A549 (cell line): ENCODE data around the gene SPNS2. TPM values are rescaled to one million over a fixed set of nuclear protein-coding genes. Genes with fewer than 3 reads are reported as not detected.

ENCODE experiments used
- ATAC-seq, 2 experiments: fragments of 200-7000 bp in 1 of 2; fragments of >200 bp in 1 of 2; cut with Nextera tagmentation in 1 of 2; cut with Tn5 transposase in 1 of 2; 3 replicates each; pipeline versions ENCODE4 v1.8.0 to v1.9.1; 2018 to 2020; ENCODE audit warnings: mild to moderate bottlenecking in 1 of 2, moderate library complexity in 1 of 2
- CTCF ChIA-PET: fragments of 300-600 bp; sonication (Branson Sonifier 250); formaldehyde crosslinking; extraction: SDS; loops from one replicate; lab custom pipeline; 2021; ENCODE audit warnings: antibody characterized with exemption, inconsistent platforms; lab: Yijun Ruan, JAX
- POLR2A ChIA-PET: fragments of 350-600 bp; formaldehyde crosslinking; extraction: SDS; loops from one replicate; lab custom pipeline; 2021; ENCODE audit warnings: antibody characterized with exemption, inconsistent platforms; lab: Yijun Ruan, JAX
- DNase-seq, 2 experiments: peaks; one replicate each; pipeline versions ENCODE4 v3.0.0 to v3.0.0-alpha.2; 2011 to 2016; ENCODE audit warnings: low read depth in 1 of 2, low spot score in 1 of 2
- FAIRE-seq: peaks from 2 replicates; lab custom pipeline; 2011; peaks lifted over from hg19 to GRCh38; lab: Jason Lieb, UNC
- H3K27ac ChIP-seq, 2 experiments: fragments of >200 bp; sonication (Bioruptor Twin); formaldehyde crosslinking; 3 replicates each; pipeline ENCODE4 v1.5.1; 2016 to 2017
- H3K4me1 ChIP-seq: fragments of >200 bp; sonication (Bioruptor Twin); formaldehyde crosslinking; 3 replicates; pipeline ENCODE4 v1.6.1; 2016
- H3K4me2 ChIP-seq: fragments of >200 bp; sonication (Bioruptor Twin); formaldehyde crosslinking; 3 replicates; pipeline ENCODE4 v1.6.1; 2016
- H3K4me3 ChIP-seq: fragments of >200 bp; sonication (Bioruptor Twin); formaldehyde crosslinking; 3 replicates; pipeline ENCODE4 v1.5.1; 2016
- H3K9me3 ChIP-seq: fragments of >200 bp; sonication (Bioruptor Twin); formaldehyde crosslinking; 3 replicates; pipeline ENCODE4 v1.6.1; 2016
- CHD2 ChIP-seq: fragments of 150-350 bp; IDR thresholded peaks from 2 replicates; pipeline ENCODE4 v1.6.1; 2014; ENCODE audit warnings: low read length; ENCODE audit not compliant: partially characterized antibody
- EHMT2 ChIP-seq: fragments of 200-600 bp; sonication (generic); IDR thresholded peaks from 2 replicates; pipeline ENCODE4 v1.6.1; 2016; ENCODE audit warnings: antibody characterized with exemption, low read depth, mild to moderate bottlenecking, moderate library complexity
- EP300 ChIP-seq, 2 experiments: fragments of >200 bp; sonication (Bioruptor Twin); formaldehyde crosslinking; IDR thresholded peaks; 2 replicates in 1 of 2; 3 replicates in 1 of 2; pipeline ENCODE4 v1.6.1; 2016 to 2017
- ESRRA ChIP-seq: fragments of 150-350 bp; IDR thresholded peaks from 2 replicates; pipeline ENCODE4 v1.6.1; 2014; ENCODE audit warnings: mild to moderate bottlenecking, low read length, borderline replicate concordance
- FOSB ChIP-seq: fragments of 250-450 bp; sonication (Bioruptor Pico); IDR thresholded peaks from 2 replicates; pipeline ENCODE4 v1.5.0; 2020; ENCODE audit warnings: mild to moderate bottlenecking, moderate library complexity
- FOSL2 ChIP-seq, 2 experiments: fragments of 450-650 bp in 1 of 2; fragments of >200 bp in 1 of 2; sonication (Bioruptor Twin) in 1 of 2; formaldehyde crosslinking; IDR thresholded peaks; 2 replicates each; pipeline versions ENCODE4 v1.5.0 to v1.6.1; 2016 to 2020; ENCODE audit warnings: mild to moderate bottlenecking in 1 of 2, moderate library complexity in 1 of 2
- HOXA7 ChIP-seq: fragments of 250-450 bp; sonication (Bioruptor Pico); IDR thresholded peaks from 2 replicates; pipeline ENCODE4 v1.5.0; 2020; ENCODE audit warnings: mild to moderate bottlenecking, moderate library complexity
- HOXB13 ChIP-seq: fragments of 250-450 bp; sonication (Bioruptor Pico); IDR thresholded peaks from 2 replicates; pipeline ENCODE4 v1.5.0; 2020; ENCODE audit warnings: low read depth, mild to moderate bottlenecking, moderate library complexity
- HOXB5 ChIP-seq: fragments of 250-450 bp; sonication (Bioruptor Pico); IDR thresholded peaks from 2 replicates; pipeline ENCODE4 v1.5.0; 2020; ENCODE audit warnings: mild to moderate bottlenecking, moderate library complexity
- JUN ChIP-seq, 2 experiments: fragments of >200 bp; sonication (Bioruptor Twin); formaldehyde crosslinking; IDR thresholded peaks; 2 replicates in 1 of 2; 3 replicates in 1 of 2; pipeline ENCODE4 v1.6.1; 2016 to 2017
- JUNB ChIP-seq: fragments of >200 bp; sonication (Bioruptor Twin); formaldehyde crosslinking; IDR thresholded peaks from 2 replicates; pipeline ENCODE4 v1.6.1; 2016
- MAFK ChIP-seq: fragments of 450-650 bp; IDR thresholded peaks from 2 replicates; pipeline ENCODE4 v1.6.1; 2014; ENCODE audit not compliant: partially characterized antibody
- MAZ ChIP-seq: fragments of 150-350 bp; IDR thresholded peaks from 2 replicates; pipeline ENCODE4 v1.6.1; 2014; ENCODE audit warnings: antibody characterized with exemption, low read depth, low read length, borderline replicate concordance
- NPAS2 ChIP-seq: fragments of 250-450 bp; sonication (Bioruptor Pico); IDR thresholded peaks from 2 replicates; pipeline ENCODE4 v1.8.0; 2022; ENCODE audit warnings: mild to moderate bottlenecking, moderate library complexity, borderline replicate concordance
- NR3C1 ChIP-seq: fragments of >200 bp; sonication (Bioruptor Twin); formaldehyde crosslinking; IDR thresholded peaks from 3 replicates; pipeline ENCODE4 v1.6.1; 2017
- POLR2A ChIP-seq: IDR thresholded peaks from 2 replicates; pipeline ENCODE4 v1.6.1; 2012; ENCODE audit warnings: mild to moderate bottlenecking, low read length
- POLR2AphosphoS2 ChIP-seq: conservative IDR thresholded peaks from 2 replicates; pipeline ENCODE4 v1.6.1; 2012; ENCODE audit warnings: low read length, improper control_type of control experiment, inconsistent platforms
- RCOR1 ChIP-seq: fragments of 150-350 bp; IDR thresholded peaks from 2 replicates; pipeline ENCODE4 v1.6.1; 2014; ENCODE audit warnings: antibody characterized with exemption, low read length, low read depth
- RFX5 ChIP-seq: fragments of 450-650 bp; IDR thresholded peaks from 2 replicates; pipeline ENCODE4 v1.7.1; 2014; ENCODE audit warnings: antibody characterized with exemption, mild to moderate bottlenecking, moderate library complexity
- SMC3 ChIP-seq: fragments of >200 bp; sonication (Bioruptor Twin); formaldehyde crosslinking; IDR thresholded peaks from 3 replicates; pipeline ENCODE4 v1.6.1; 2018; ENCODE audit warnings: inconsistent platforms
- SREBF2 ChIP-seq: fragments of 450-650 bp; IDR thresholded peaks from 2 replicates; pipeline ENCODE4 v1.6.1; 2014; ENCODE audit warnings: mild to moderate bottlenecking, moderate library complexity
- TP53 ChIP-seq: fragments of 250-450 bp; sonication (Bioruptor Pico); IDR thresholded peaks from 2 replicates; pipeline ENCODE4 v1.5.0; 2021; ENCODE audit warnings: mild to moderate bottlenecking, moderate library complexity
- ZC3H11A ChIP-seq: fragments of 450-650 bp; IDR thresholded peaks from 2 replicates; pipeline ENCODE4 v1.6.1; 2014; ENCODE audit warnings: antibody characterized with exemption, mild to moderate bottlenecking
- ZFP36 ChIP-seq: fragments of 450-650 bp; IDR thresholded peaks from 2 replicates; pipeline ENCODE4 v1.6.1; 2014; ENCODE audit warnings: borderline replicate concordance; ENCODE audit not compliant: partially characterized antibody
- ZNF302 ChIP-seq: fragments of 250-450 bp; sonication (Bioruptor Pico); IDR thresholded peaks from 2 replicates; pipeline ENCODE4 v1.9.0; 2021; ENCODE audit warnings: inconsistent platforms, mild to moderate bottlenecking, moderate library complexity
- WGBS: methylation state at CpG from one replicate; pipeline ENCODE4 v1.1.6; 2017; ENCODE audit errors: missing lambda C conversion rate; 5-methylcytosine and 5-hydroxymethylcytosine counted together
- polyA plus RNA-seq, 4 experiments: library from polyadenylated mRNA; depleted of rRNA in 3 of 4; stranded (reverse); fragments of >200 nt; fragmentation: RNase III in 1 of 4; extraction: RNeasy Plus Mini Kit Qiagen cat#74134 plus additional on column Dnase treatment in 1 of 4; gene quantifications; 2 replicates in 3 of 4; 3 replicates in 1 of 4; pipeline ENCODE4 v1.2.3, GENCODE V29; 2011 to 2017
- TF ChIP-seq, protein P1 (sequence below): IDR thresholded peaks from 2 replicates; pipeline ENCODE4 v1.6.1; 2012
- TF ChIP-seq, protein P2 (sequence below): fragments of >200 bp; sonication (Bioruptor Twin); formaldehyde crosslinking; IDR thresholded peaks from 3 replicates; pipeline ENCODE4 v1.6.1; 2016
- TF ChIP-seq, protein P3 (sequence below): IDR thresholded peaks from 2 replicates; pipeline ENCODE4 v1.6.1; 2012
- TF ChIP-seq, protein P4 (sequence below): fragments of >200 bp; sonication (Bioruptor Twin); formaldehyde crosslinking; IDR thresholded peaks from 2 replicates; pipeline ENCODE4 v1.6.1; 2016

The SPNS2 gene
- polyA plus RNA-seq, 2 of the 4 experiments (the other 2 are of a cell fraction), result 0.27 to 0.46 TPM

DNA sequence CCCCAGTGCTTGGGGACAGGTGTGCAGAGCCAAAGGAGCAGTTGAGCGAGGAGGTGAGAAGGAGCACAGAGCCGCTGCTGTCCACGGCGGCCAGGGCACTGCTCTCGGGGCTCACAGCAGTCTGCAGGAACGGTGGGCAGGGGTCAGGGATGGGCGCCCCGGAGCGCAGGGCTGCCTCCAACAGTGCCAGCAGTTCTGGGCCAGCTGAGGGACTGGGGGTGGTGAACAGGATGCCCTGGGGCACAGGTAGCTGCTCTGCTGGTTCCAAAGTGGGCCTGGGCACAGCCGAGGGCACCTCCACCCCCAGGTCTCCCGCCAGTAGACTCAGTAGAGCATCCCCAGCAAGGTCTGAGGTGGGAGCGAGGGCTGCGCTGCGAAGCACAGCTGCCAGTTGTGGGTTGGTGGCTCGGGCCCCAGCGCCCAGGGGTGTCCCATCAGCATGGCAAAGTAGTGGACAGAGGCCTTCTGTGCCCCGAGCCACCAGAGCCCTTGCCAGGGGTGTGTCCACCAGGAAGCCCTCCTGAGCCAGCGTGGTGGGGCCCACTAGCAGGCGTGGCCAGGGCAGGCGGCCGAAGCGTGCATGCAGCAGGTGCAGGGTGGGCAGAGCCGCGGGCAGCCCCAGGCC, 59.8 kb downstream of the SPNS2 start:
- DNase-seq, result no peak
- POLR2A ChIA-PET, result no interaction called here
- H3K27ac ChIP-seq, result no peak overlapping the region
- FAIRE-seq, result no peak
- WGBS, result 88% methylated on average over 23 of the region's 24 CpGs
- H3K4me1 ChIP-seq, result peaks cover 12% of the 10 kb centered on the region
- TF ChIP-seq FOSB (CRISPR knock-in tag), result no peak
- TF ChIP-seq ZNF302, result no peak
- no peak for TF ChIP-seq NR3C1
- TF ChIP-seq, all 56 proteins: peak for 0
- Histone ChIP-seq H3K4me3 (no peak overlapping the region), H3K9me3 (no peaks in the 10 kb centered on the region), H3K4me2 (no peak overlapping the region)
- CTCF ChIA-PET, result interaction anchor here (3.1 to 5.9 kb wide), 2 partner anchors 8 to 66 kb away, joined by 15 to 78 read pairs; no protein-coding TSS in a partner anchor
- ATAC-seq, result no peak

DNA sequence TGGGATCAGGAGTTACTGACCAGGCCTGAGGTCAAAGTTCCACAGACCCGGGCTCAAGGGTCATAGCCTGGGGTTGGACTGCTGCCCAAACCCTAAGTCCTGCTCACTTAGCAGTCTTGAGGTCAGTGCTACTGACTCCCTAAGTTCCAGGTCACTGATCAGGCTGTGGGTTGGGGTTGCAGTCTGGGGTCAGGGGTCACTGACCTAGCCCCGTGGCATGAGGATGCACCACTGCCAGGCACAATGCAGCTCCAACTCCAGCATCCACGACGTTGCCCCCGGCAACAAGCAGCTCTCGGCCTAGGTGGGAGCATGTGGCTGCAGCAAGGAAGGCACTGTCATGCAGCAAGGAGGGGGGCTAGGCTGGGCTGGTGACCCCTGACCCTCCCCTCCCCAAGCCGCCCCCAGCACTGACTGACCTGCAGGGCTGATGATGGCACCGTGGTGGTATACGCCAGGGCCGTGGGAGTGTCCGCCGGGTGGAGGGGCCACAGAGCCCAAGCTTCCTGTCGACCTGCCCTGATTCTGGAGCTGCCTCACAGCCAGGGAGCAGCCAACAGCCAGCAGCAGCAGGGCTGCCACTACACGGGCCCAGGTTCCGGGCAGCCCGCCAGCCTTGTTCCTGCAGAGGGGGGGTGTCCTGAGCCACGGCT, 60.6 kb downstream of the SPNS2 start:
- FAIRE-seq (no peak), ATAC-seq (no peak), DNase-seq (no peak)
- 82% methylated on average over 14 of the region's 17 CpGs for WGBS
- no peak overlapping the region for H3K4me2 ChIP-seq
- POLR2A ChIA-PET, result no interaction called here
- H3K4me1 ChIP-seq, result peaks cover 5% of the 10 kb centered on the region
- CTCF ChIA-PET, result interaction anchor here (1.1 to 3.1 kb wide), 3 partner anchors 17 to 89 kb away, joined by 3 to 15 read pairs (median 4); no protein-coding TSS in a partner anchor
- TF ChIP-seq NR3C1, result no peak
- no peak for TF ChIP-seq RCOR1
- TF ChIP-seq, protein P1, sequence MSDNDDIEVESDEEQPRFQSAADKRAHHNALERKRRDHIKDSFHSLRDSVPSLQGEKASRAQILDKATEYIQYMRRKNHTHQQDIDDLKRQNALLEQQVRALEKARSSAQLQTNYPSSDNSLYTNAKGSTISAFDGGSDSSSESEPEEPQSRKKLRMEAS, result no peak
- no peak for TF ChIP-seq FOSL2 (IDR thresholded peaks at IDR 0.05)
- TF ChIP-seq FOSL2 (CRISPR knock-in tag; IDR thresholded peaks at IDR 0.05), result no peak
- TF ChIP-seq, protein P2, sequence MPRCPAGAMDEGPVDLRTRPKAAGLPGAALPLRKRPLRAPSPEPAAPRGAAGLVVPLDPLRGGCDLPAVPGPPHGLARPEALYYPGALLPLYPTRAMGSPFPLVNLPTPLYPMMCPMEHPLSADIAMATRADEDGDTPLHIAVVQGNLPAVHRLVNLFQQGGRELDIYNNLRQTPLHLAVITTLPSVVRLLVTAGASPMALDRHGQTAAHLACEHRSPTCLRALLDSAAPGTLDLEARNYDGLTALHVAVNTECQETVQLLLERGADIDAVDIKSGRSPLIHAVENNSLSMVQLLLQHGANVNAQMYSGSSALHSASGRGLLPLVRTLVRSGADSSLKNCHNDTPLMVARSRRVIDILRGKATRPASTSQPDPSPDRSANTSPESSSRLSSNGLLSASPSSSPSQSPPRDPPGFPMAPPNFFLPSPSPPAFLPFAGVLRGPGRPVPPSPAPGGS, result no peak
- TF ChIP-seq ESRRA, result no peak
- TF ChIP-seq JUNB, result no peak
- no peak for TF ChIP-seq JUN (IDR thresholded peaks at IDR 0.05)
- no peak for TF ChIP-seq SMC3
- TF ChIP-seq EHMT2, result no peak
- TF ChIP-seq HOXB5 (CRISPR knock-in tag), result no peak
- no peak for TF ChIP-seq MAZ
- no peak for TF ChIP-seq CHD2
- no peak for TF ChIP-seq ZC3H11A
- TF ChIP-seq, protein P3, sequence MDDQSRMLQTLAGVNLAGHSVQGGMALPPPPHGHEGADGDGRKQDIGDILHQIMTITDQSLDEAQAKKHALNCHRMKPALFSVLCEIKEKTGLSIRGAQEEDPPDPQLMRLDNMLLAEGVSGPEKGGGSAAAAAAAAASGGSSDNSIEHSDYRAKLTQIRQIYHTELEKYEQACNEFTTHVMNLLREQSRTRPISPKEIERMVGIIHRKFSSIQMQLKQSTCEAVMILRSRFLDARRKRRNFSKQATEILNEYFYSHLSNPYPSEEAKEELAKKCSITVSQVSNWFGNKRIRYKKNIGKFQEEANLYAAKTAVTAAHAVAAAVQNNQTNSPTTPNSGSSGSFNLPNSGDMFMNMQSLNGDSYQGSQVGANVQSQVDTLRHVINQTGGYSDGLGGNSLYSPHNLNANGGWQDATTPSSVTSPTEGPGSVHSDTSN, result no peak
- H3K4me3 ChIP-seq, result no peak overlapping the region
- no peak overlapping the region for H3K27ac ChIP-seq
- H3K9me3 ChIP-seq, result no peaks in the 10 kb centered on the region

DNA sequence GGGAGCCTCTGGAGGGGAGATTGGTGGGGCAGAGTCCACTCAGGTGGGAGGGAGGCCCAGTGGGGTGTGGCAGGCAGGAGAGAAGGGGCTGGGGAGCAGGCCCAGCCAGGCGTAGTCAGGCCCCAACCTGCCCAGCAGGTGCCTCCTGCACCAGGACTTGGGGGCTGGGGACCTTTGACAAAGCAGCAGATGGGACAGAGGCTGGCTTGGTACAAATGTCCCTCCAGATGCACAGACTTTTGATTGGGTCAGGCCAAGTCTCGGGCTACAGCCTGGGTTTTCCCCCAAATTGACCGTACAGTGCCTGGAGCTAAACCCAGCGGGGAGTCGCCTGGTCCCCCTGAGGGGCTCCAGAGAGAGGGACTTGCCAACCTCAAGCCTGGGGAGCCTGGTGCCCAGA, 61.3 kb downstream of the SPNS2 start:
- Histone ChIP-seq H3K9me3 (no peaks in the 10 kb centered on the region), H3K27ac (no peak overlapping the region), H3K4me2 (no peak overlapping the region), H3K4me3 (no peak overlapping the region), H3K4me1 (peaks cover 5% of the 10 kb centered on the region)
- CTCF ChIA-PET, result interaction anchor here (0.9 to 3.1 kb wide), 5 partner anchors 18 to 88 kb away, joined by 3 to 15 read pairs (median 4); no protein-coding TSS in a partner anchor
- ATAC-seq (no peak), DNase-seq (no peak), FAIRE-seq (no peak)
- TF ChIP-seq TP53 (CRISPR knock-in tag) (no peak), ZFP36 (no peak), HOXB5 (CRISPR knock-in tag) (no peak), HOXB13 (CRISPR knock-in tag) (no peak), RCOR1 (no peak), MAFK (no peak), MAZ (no peak), HOXA7 (CRISPR knock-in tag) (no peak), SREBF2 (no peak), EP300 (IDR thresholded peaks at IDR 0.05) (no peak), RFX5 (no peak), POLR2AphosphoS2 (no peak), NPAS2 (CRISPR knock-in tag) (no peak), SMC3 (no peak), POLR2A (no peak)
- TF ChIP-seq, protein P4, sequence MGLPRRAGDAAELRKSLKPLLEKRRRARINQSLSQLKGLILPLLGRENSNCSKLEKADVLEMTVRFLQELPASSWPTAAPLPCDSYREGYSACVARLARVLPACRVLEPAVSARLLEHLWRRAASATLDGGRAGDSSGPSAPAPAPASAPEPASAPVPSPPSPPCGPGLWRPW, result no peak
- TF ChIP-seq, protein P3, result no peak
- 96% methylated on average over 5 of the region's 5 CpGs for WGBS
- POLR2A ChIA-PET, result no interaction called here
